Hematopoietic multipotent progenitor cell treated with erythropoietin and hydrocortisone succinate and interleukin-3 and kit ligand, for 8 days (in vitro differentiated cells): ENCODE measurements around the gene RNF208.

Experiments
- DNase-seq: peaks from one replicate; pipeline ENCODE4 v3.0.0-alpha.2; 2015

Gene RNF208

GRCh38 chr9:137189297-137190295 lies 32.4 kb downstream of the RNF208 start:
- no peak for DNase-seq

GRCh38 chr9:137188490-137189296 lies 33.3 kb downstream of the RNF208 start, which contains the start of the genes ANAPC2 and SSNA1:
Gene ANAPC2, minus strand, starts transcription at chr9:137188560. Its CDS starts 28 bp downstream, at chr9:137188532.
Gene SSNA1, plus strand, starts transcription at chr9:137188676. Its CDS starts 51 bp downstream, at chr9:137188727.
- DNase-seq, result peak; percentile 92

GRCh38 chr9:137188086-137188489 lies 34.0 kb downstream of the RNF208 start:
- no peak for DNase-seq

GRCh38 chr9:137187386-137187785 lies 34.7 kb downstream of the RNF208 start:
- no peak for DNase-seq

DNA sequence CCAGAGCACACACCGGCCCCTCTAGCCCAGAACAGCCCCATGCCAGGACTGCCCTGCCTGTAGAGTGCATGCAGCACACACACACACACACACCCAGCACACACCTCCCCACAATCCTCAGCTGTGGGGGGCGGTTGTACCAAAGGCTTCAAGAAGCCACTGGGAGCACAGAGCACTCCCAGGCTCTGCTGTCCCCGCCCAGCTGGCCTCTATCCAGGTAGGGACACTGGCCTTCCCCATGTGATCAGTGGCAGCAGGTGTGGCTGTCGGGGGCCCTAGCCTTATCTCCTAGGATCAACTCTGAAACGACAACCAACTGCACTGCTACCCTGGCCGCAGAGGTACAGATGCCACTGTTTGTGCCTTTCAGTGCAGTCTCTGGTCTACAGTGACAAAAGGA lies 35.7 kb downstream of the RNF208 start:
- DNase-seq, result peak; percentile 59

DNA sequence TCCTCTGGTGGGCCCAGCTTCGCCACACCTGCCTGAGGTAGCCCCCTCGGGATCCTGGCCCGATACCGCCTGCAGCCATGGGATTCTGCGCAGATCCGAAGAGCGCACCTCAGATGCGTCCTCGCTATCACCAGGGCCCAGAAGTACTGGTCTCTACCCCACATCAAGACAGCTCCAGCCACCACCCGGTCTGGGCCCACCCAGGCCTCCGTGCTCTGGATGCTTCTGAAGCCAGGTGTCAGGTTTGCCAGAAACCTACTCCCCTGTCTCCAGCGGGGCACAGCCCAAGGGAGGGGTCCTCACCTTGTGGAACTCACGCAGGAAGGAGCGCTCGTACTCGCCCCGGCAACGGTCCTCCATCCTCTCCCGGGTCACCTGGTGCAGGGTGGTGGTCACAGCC lies 36.1 kb downstream of the RNF208 start:
- no peak for DNase-seq

- DNase-seq, result no peak
Observed at GRCh38 chr9:137184881-137185660, 37.0 kb downstream of the RNF208 start.

DNA sequence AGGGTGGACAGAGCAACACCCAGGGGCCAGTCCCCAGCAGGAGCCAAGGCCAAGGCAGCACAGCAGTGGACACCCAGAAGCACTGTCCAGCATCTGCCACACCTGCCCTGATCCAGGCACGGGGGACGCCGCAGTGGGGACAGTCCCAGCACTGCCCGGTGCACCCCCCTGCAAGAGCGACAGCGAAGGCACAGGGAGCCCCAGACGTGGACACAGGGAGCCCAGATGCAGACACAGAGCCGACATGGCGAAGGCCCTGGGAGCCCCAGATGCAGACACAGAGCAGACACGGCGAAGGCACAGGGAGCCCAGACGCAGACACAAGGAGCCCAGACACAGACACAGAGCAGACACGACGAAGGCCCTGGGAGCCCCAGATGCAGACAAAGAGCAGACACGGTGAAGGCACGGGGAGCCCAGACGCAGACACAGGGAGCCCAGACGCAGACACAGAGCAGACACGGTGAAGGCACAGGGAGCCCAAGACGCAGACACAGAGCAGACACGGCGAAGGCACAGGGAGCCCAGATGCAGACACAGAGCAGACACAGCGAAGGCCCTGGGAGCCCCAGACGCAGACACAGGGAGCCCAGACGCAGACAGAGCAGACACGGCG lies 38.0 kb downstream of the RNF208 start:
- DNase-seq, result no peak

- no peak for DNase-seq
Observed at GRCh38 chr9:137182836-137183235, 39.2 kb downstream of the RNF208 start.

DNA sequence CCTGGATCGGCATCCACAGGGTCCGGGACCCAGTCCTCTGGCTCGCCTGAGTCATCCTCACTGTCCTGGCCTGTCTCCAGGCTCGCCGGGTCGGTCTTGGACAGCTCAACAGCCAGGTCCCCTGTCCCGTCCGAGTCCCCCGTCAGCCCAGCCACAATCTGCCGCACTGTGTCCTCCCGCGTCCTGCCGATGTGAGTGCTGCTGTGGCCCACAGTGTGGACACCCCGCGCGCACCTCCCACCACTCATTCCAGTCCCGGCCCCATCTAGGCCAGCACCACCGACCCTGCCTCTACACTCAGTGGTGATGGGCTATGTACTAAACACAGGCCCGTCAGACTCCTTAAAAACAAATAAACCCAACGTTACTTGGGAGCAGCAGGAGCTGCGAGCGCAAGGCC lies 40.4 kb downstream of the RNF208 start:
- DNase-seq, result no peak

DNA sequence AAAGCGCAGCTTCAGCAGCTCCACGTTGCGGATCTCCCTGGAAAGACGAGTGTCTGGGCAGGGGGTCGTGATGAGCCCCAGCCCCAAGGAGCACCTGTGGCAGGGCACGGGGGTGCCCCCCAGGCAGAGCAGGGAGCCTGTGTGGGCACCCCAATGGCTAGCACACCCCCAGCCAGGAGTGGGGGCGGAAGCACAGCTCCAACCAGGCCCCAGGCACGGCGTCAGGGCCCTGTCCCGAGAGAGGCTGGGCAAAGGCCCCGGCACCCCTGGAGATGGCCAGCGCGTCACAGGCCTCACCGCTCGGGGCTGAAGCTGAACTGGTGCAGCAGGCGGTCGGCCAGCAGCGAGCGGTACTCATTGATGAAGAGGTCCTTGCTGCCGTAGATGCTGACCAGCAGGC lies 41.5 kb downstream of the RNF208 start:
- DNase-seq, result no peak

DNA sequence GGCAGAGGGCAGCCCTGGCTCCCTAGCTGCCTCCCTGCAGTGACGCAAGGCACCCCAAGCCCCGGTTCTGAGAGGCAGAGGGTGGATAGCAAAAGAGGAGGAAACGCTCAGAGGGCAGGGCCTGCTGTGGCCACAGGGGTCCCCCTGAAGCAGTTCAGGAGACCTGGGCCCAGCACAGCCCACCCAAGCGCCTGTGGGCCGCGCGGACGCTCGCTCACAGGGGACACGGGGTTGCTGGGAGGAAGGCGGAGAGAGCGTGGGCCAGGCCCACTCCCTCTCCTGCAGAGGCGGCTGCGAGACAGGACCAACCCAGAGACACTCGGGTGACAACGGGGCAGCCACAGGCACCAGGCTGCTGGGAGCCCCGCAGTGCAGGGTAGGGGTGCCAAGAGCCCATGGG lies 42.3 kb downstream of the RNF208 start:
- DNase-seq, result no peak

GRCh38 chr9:137178939-137179630 lies 43.0 kb downstream of the RNF208 start:
- DNase-seq, result no peak

DNA sequence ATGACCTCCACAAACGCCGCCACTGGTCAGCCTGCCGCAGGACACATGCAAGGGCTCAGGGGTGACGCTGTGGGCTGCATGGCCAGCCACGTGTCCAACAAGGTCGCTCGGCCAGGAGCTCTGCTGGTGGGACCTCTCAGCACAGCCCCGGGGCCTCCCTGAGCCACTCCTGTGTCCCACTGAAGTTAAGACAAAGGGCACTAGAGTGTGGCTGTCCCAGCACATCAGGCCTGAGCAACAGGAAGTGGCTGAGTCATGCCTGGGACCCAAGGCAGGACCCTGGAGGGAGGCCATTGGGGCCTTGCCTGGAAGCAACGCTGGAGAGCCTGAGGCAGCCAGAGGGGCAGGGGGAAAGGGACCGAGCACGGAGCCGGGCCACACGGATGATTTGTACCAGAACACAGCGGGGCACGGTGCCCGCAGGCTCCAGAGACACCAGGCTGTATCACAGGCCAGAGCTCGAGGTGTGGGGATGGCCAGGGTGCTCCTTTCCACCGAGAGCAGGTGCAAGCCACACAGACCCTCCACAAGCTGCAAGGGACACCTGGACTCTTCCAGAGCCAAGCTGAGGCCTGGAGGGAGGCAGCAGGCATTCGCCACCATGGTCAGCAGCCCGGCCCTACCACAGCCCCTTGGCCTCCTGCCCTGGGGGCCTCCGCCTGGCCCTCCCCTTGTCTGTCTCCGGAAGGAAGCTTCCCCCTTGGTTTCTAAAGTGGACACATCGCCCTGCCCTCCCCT lies 43.7 kb downstream of the RNF208 start:
- DNase-seq, result no peak

DNA sequence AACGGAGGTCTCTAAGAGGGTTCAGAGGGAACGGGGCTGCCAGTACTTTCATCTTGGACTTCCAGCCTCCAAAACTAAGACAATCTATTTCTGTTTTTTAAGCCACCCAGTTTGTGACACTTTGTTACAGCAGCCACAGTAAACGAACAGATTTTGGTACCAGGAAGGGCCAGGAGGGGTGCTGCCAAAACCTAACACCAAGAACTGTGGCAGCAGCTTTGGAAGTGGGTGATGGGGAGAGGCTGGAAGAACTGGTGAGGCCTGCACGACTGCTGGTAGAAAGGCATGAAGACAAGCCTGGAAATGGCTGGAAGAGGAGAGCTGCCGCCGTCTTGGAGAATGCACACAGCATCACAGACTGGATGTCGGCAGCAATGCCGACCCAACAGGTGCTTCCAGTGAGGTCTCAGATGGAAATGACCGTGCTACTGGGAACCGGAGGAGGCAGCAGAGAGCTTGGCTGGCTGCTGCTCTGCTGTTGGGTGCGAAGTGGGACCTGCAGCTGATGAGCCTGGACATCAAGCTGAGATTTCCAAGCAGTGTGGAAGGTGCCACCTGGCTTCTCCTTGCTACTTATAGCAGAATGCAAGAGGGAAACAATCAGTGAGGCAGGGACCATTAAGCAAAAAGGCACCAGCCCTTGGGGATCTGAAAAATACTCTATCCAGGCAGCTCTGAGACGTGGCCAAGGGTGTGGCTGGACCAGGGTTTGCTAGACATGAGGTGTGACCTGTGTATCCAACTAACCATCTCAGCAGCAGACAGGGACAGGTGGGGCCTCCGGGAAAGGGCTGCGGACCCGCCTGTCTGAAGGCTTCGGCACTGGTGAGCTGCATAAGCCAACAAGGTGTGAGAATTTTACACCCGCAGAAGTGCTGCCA lies 45.5 kb downstream of the RNF208 start:
- DNase-seq, result peak; percentile 49

DNA sequence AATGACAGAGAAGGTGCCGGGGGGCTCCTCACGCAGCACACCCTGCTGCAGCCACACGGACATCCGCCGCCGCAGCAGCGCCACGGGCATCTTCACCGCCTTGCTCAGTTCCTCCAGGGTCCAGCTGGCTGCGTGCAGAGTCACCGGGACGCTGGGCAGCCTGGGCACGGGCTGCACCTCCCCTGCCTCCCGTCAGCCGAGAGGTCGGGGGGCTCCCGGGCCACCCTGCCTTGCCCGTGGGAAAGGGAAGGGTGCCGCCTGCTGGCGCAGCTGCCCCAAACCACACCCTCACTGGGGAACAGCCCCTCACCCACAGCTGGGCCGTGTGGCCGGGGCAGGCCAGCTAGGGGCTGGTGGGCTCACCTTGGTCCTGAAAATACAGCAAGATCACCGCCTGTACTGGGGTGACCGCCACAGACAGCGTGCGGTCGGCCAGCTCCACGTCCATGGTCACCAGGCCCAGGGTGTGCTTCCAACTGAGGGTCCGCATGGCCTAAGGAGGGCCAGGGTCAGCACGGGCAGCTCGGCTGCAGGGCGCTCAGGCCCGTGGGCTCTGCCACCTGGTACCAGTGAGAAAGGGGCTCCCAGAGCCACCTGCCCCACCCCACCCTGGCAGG lies 46.6 kb downstream of the RNF208 start:
- no peak for DNase-seq

DNA sequence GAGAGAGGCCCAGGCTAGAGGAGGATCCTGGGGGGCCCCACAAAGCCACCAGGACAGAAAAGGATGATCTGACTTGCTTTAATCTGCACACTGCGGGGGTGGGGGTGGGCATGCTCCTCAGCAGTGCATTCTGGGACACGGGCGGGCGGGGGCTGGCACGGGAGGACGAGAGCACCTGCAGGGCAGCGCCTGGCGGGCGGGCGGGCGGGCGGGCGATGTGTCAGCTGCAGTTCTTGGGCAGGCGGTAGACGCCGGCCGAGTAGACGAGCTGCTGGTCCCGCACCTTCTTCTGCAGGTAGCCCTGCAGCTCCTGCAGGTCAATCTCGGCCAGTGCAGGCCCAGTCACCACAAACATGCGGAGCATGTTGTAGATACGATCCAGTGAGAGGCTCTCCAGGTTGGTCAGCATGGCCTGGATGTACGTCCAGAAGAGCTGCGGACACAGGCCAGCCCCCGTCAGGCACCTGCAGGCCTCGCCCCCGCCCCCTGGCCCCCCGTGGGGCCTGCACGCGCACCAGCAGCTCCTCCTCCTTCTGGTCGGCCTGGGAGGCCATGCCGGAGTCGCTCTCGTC lies 47.2 kb downstream of the RNF208 start:
- DNase-seq, result no peak

DNA sequence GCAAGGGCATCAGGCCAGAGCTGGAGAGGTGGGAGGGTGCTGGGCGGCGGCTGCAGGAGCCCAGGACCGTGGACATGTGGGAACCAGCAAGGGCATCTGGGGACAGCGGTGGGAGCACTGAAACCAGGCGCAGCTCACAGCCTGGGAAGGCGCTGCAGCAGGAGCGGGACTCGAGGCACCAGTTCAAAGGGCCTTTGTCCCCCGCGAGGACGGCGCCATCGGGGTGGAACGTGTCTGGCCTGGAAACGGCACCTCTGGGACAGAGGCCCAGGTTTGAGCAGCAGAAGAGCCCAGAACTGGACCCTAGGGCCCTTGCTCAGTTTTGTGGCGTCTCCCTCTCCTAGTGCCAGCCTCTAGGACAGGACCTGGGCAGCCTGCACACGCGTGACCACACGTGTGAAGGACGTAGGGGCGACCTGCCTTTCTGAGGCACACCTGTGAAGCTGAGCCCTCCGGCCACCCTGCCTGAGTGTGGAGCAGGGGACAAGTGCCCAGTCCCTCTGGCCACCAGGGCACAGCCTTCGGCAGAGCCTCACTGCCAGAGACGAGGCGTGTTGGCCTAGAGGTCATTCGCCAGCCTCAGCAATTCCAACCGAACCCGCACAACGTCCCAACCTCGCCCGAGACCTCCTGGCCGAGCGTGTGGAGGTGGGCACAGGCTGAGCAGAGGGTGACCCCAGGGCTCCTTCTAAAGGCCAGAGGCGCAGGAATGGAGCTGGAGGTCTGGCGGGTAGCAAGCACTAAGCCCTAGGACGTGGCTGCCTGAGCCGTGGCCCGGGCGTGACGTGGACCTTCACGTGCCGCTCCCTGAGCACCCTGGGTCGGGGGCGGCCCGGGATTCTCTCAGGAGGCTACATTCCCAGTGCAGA lies 48.0 kb downstream of the RNF208 start:
- DNase-seq, result no peak
